22Rv1 (cell line): ENCODE results near the gene CABLES1.

Experiments
- H3K27ac ChIP-seq: fragments of 450-650 bp; 2 replicates; pipeline ENCODE4 v1.5.1; 2017
- ZFX ChIP-seq: fragments of 450-650 bp; IDR thresholded peaks from 2 replicates; pipeline ENCODE4 v1.6.1; 2017; ENCODE audit warnings: antibody characterized with exemption, borderline replicate concordance
- TF ChIP-seq, protein P1 (sequence below): fragments of 450-650 bp; IDR thresholded peaks from 2 replicates; pipeline ENCODE4 v1.5.1; 2017; ENCODE audit warnings: mild to moderate bottlenecking

The CABLES1 gene

DNA sequence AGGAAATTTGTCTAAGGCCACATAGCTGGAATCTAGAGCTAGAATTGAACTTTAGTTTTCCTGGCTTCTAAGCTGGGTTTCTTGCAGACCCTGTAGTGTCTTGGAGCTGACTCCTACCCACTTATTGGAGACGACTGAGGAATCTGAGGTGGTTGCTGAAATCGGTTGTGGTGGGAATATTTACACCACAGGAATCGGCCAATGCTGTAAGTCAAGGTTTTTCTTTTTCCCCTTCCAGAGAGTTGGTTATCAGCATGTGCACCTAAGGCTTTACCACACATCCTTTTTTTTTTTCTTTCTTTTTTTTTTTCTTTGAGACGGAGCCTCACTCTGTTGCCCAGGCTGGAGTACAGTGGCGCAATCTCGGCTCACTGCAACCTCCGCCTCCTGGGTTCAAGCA is 9.4 kb downstream of the CABLES1 start:
- H3K27ac ChIP-seq = no peak overlapping the region
- no peak for TF ChIP-seq ZFX
- TF ChIP-seq, protein P1, sequence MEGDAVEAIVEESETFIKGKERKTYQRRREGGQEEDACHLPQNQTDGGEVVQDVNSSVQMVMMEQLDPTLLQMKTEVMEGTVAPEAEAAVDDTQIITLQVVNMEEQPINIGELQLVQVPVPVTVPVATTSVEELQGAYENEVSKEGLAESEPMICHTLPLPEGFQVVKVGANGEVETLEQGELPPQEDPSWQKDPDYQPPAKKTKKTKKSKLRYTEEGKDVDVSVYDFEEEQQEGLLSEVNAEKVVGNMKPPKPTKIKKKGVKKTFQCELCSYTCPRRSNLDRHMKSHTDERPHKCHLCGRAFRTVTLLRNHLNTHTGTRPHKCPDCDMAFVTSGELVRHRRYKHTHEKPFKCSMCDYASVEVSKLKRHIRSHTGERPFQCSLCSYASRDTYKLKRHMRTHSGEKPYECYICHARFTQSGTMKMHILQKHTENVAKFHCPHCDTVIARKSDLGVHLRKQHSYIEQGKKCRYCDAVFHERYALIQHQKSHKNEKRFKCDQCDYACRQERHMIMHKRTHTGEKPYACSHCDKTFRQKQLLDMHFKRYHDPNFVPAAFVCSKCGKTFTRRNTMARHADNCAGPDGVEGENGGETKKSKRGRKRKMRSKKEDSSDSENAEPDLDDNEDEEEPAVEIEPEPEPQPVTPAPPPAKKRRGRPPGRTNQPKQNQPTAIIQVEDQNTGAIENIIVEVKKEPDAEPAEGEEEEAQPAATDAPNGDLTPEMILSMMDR = no peak

DNA sequence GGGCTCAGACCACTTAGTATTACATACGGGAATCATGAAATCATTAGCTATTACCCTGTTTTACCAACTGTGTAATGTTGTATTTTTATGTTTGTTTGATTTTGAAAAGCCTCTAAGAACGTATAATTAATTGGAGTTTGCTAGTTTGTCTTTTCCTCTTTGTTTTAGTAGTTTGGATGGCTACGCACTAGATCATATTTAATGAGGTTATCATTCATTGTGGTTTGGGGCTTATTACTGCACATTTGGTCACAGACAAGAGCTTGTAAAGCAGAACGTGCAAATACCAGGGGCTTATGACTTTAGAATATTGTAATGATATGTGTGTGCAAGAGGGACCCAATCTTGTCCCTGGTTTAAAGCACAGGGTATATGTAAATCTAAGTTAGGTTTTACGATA is 10.3 kb downstream of the CABLES1 start:
- no peak overlapping the region for H3K27ac ChIP-seq
- TF ChIP-seq, protein P1 = no peak
- TF ChIP-seq ZFX = no peak

DNA sequence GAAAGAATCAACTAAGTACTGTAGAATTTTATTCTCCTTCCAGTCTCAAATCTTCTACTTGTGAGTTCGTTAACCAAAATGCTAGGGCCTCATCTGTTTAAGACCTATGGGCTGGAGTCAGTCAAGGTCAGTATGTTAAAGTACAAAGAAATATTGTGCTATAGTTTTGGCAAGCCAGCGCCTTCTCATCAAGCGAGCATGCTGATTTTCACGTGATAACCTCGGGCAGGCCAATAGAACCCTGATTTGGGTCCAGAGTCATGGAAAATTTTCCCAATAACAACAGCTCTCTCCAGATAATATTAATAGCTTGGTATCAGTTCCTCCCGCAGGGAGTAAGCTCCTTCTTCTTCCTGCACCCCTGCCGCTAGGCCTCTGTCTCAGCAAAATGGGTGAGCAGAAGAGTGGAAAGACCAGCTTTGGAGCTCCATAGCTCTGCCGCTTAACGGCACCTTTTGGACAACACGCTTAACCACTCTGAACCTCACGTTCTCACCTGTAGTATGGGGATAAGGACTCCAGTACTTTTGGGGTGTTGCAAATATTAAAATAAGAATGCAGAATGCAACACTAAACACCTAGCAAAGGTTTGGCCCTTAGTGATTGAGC is 11.7 kb downstream of the CABLES1 start:
- TF ChIP-seq ZFX = no peak
- TF ChIP-seq, protein P1 = no peak

DNA sequence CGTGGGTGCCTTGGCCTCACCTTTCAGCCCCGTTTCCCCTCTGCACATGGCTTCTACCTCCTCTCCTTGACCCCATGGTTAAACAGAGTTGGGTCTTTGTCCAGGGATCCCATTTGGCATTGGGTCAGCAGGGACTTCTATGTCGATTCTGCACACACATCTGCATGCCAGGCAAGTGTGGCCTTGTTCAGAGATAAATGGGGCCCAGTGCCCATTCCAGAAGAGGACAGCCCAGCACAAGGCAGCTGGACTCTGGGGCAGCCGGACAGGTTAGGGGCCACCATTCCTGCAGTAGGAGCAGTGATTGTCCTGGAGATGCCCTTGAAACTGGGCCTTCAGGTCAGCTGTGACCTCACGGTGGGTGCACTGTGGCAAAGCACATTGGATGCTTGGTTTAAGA is 13.1 kb downstream of the CABLES1 start:
- TF ChIP-seq ZFX = no peak
- TF ChIP-seq, protein P1 = no peak
- H3K27ac ChIP-seq = no peak overlapping the region

More for the DNA sequence above, 11.7 kb downstream of the CABLES1 start:
- no peak overlapping the region for H3K27ac ChIP-seq

DNA sequence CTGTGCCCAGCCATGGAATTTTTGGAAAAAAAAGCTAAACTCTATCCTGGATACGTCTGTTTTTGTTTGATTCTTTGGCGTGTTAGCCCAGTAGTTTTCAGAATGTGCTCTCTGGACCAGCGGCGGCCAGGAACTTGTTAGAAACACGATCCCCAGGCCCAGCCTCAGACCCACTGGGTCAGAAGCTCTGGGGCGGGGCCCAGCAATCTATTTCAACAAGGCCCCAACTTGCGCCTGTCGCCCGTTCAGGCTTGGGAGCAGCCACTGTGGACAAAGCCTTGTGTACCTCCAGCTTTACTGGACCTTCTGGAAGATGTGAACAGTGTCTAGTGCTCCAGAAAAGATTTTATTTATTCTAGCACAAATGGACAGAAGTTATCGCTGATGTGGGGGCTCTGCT is 14.3 kb downstream of the CABLES1 start:
- no peak overlapping the region for H3K27ac ChIP-seq
- TF ChIP-seq, protein P1 = no peak
- no peak for TF ChIP-seq ZFX

DNA sequence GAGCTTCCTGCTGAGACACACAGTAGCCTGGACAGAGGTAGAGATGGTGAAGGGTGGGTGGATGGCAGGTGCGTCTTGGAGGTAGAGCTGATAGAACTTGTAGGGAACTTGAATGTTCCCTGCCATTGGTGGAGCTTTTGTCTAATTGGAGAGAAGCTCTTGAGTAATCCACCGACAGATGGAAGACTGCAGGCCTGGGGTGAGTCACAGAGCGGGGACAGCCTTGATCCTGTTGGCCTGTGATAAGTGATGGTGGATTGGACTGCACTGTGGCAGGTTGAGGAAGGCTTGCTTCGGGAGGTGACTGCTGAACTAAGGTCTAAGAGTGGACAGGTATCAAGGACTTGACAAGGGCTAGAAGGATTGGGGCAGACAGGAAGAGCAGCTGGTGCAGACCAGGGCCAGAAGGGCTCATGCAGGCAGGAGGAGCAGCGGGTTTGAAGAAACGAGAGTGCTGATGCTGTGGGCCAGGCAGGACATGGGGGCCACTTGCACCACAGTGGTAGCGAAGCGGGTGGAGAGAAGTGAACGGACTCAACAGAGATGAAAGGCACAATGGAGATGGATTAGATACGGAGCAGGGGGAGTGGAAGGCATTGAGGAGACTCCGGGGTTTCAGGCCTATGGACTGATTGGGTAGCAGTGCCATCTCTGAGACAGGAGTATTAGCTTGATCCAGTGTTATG is 16.3 kb downstream of the CABLES1 start:
- H3K27ac ChIP-seq = no peak overlapping the region
- TF ChIP-seq ZFX = no peak
- TF ChIP-seq, protein P1 = no peak

DNA sequence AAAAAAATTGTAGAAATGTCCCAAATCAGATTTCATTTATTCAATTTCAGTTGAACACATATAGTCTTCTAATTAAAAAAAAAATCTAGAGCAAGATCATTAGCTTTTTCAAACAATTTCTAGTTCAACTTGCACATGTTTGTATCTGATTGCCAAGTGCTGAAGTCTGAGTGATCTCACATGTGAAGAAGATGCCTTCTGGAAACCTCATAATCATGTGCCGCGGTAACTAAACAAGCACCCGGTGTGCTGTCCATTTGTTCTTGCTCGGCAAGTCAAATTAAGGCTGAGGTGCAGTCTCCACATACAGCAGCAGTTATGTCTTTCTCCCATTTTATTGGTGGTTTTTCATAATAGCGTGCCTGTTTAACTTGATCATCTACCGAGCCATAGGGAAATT is 18.7 kb downstream of the CABLES1 start:
- no peak overlapping the region for H3K27ac ChIP-seq
- no peak for TF ChIP-seq ZFX
- TF ChIP-seq, protein P1 = no peak
